GM21515 (cell line): Measurements from ENCODE around the gene DEPDC4.

ENCODE experiments used
- ATAC-seq: cut with Tn5 transposase; IDR thresholded peaks from one replicate; pipeline ENCODE4 v1.9.1; 2021; ENCODE audit not compliant: unreplicated experiment

The DEPDC4 gene

GRCh38 chr12:100215209-100215608, 51.7 kb downstream of the DEPDC4 start:
- no peak for ATAC-seq

- no peak for ATAC-seq
These were observed 52.4 kb downstream of the DEPDC4 start for GRCh38 chr12:100214518-100214917.

- ATAC-seq, result no peak
These were observed 53.6 kb downstream of the DEPDC4 start for GRCh38 chr12:100213016-100213891.

GRCh38 chr12:100211698-100212097, 55.2 kb downstream of the DEPDC4 start:
- no peak for ATAC-seq

GRCh38 chr12:100208834-100209233, 58.0 kb downstream of the DEPDC4 start:
- ATAC-seq, result no peak

DNA sequence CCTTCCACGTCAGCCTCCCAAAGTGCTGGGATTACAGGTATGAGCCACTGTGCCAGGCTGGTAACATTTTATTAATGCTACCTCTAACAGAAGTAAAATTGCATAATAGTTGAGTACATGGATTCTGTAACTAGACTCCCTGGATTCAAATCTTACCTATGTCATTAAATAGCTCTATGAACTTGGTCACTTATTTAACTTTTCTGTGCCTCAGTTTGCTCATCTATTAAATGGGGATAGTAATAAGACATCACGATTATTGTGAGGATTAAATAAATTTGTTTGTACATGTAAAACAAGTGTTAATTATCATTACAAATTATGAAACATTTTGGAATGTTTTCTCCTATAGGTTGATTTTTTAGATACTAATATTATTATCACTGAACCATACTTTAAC, 59.6 kb downstream of the DEPDC4 start:
- no peak for ATAC-seq

DNA sequence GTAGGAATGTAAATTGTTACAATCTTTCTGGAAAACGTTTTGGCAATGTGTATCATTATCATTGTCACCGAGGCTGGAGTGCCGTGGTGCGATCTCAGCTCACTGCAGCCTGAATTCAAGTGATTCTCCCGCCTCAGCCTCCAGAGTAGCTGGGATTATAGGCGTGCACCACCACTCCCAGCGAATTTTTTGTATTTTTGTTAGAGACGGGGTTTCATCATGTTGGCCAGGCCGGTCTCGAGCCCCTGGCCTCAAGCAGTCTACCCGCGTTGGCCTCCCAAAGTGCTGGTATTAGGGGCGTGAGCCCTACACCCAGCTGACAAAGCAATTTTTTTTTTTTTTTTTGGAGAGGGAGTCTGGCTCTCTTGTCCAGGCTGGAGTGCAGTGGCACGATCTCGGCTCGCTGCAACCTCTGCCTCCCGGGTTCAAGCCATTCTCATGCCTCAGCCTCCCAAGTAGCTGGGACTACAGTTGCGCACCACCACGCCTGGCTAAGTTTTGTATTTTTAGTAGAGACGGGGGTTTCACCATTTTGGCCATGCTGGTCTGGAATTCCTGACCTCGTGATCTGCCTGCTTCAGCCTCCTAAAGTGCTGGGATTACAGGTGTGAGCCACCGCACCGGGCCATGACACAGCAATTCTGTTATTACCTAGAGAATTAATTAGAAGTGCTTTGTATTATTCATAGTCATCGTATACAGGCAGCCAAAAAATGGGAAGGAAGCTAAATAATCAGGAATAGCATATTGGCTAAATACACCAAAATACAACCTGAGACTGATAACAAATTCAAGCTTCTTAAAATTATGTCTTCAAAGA, 65.1 kb downstream of the DEPDC4 start:
- no peak for ATAC-seq

DNA sequence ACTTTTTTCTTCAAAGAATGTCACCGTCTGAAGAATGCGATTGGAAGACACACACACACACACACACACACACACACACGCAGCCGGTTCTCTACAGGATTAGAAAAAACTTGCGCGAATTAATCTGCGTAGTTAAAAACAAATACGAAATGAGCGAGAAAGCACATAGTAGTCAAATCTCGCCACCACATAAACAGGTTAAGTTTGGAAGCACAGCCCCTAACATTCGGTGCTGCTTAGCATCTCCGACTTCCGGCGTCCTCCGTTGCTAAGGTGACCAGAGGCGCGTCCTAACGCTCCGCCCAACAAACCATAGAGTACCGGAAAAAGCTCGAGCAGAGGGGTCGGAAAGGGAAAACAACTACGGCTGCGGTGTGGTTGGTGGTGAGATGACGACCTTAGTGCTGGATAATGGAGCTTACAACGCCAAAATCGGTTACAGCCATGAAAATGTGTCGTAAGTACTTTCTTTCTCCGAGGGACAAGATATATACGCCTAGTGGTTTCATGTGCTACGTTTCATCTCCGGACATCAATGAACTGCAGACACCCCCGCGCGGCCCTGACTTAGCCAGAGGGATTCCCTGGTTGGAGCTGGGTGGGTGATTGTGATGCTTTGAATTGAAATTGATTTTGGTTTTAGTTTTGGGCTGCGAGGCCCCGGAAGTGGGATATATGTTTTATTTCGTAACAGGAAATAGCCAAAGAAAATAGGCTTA, 66.3 kb downstream of the DEPDC4 start, which contains the start of gene ACTR6:
Gene ACTR6 (plus strand): TSS at position 353 of the 719 bp plus-strand sequence. CDS start 37 bp downstream, at position 390.
- ATAC-seq, result peak; percentile 92

GRCh38 chr12:100199347-100200149, 67.3 kb downstream of the DEPDC4 start:
- ATAC-seq, result peak; percentile 74

DNA sequence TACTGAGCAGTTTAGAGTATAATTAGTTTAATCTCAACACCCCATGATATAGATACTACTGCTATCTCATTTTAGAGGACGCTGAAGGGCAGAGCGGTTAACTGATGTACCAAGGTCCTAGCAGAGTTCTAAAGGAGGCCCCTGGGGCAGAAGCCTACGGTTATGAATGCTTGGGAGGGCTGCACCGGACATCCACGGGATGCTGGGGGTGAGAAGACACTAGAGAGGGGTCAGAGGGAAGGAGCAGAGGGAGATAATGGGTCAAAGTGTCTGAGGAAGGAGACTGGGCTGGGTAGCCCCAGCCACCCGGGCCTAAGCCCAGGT, 67.9 kb downstream of the DEPDC4 start:
- ATAC-seq, result no peak

DNA sequence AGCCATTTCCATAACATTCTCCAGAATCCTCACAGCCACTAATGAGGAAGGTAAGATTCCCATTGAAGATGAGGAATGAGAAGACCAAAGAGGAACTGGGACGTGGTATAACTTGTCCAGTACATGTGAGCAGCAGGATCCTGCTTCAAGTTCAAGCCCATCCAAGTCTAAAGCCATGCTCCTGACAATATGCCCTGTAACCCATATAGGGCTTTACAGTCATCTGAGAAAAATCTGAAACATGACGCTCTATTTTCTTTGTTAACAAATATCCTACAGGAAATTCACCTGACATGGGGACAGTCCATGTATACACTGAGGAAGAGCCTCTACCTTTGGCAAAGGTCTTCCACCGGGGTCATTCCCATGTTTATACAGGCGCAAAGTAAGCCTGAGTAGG, 69.4 kb downstream of the DEPDC4 start:
- ATAC-seq, result no peak

DNA sequence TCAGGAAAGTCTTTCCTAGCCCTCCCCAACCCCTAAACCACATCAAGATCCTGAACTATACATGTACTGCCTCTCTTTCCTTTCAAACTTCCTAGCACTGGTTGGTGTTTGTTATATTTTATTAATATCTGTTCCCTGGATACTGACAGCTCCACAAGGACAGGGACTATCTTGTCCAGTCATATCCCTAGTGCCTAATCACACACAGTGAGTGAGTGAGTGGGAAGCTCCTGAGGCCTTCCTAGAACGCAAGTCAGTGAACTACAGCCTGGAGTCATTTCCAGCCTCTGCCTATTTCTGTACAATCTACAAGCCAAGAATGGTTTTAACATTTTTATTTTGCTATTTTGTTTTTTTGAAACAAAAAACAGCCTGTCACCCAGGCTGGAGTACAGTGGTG, 73.8 kb downstream of the DEPDC4 start:
- no peak for ATAC-seq
